HCT116 (cell line): Measurements from ENCODE around the gene OSBP2.

Experiments used
- EZH2 ChIP-seq: fragments of 200-600 bp; sonication (generic); IDR thresholded peaks from 2 replicates; pipeline ENCODE4 v1.6.1; 2017; ENCODE audit warnings: antibody characterized with exemption, mixed run types
- EZH2phosphoT487 ChIP-seq: fragments of 200-600 bp; IDR thresholded peaks from 2 replicates; pipeline ENCODE4 v1.6.1; 2018; ENCODE audit warnings: antibody characterized with exemption, borderline replicate concordance
- JUND ChIP-seq: IDR thresholded peaks from 2 replicates; pipeline ENCODE4 v1.6.1; 2012
- POLR2A ChIP-seq: IDR thresholded peaks from 2 replicates; pipeline ENCODE4 v1.7.0; 2011; ENCODE audit warnings: borderline replicate concordance; ENCODE audit not compliant: insufficient read depth, insufficient read length; ENCODE audit errors: extremely low read depth
- RAD21 ChIP-seq: IDR thresholded peaks from 2 replicates; pipeline ENCODE4 v1.6.1; 2012; ENCODE audit warnings: low read depth, mild to moderate bottlenecking
- REST ChIP-seq: IDR thresholded peaks from 2 replicates; pipeline ENCODE4 v1.6.1; 2012; ENCODE audit warnings: low read depth
- YY1 ChIP-seq: IDR thresholded peaks from 2 replicates; pipeline ENCODE4 v1.6.1; 2011; ENCODE audit warnings: low read length, low read depth, moderate library complexity, mild to moderate bottlenecking; ENCODE audit not compliant: insufficient replicate concordance; ENCODE audit errors: extremely low read depth
- ZFX ChIP-seq: fragments of 450-650 bp; IDR thresholded peaks from 2 replicates; pipeline ENCODE4 v1.6.1; 2017
- TF ChIP-seq, protein P1 (sequence below), 3 experiments: fragments of 200-600 bp in 1 of 3; sonication (generic) in 1 of 3; IDR thresholded peaks in 2 of 3; conservative IDR thresholded peaks in 1 of 3; 2 replicates each; pipeline ENCODE4 v1.5.1; 2012 to 2017; ENCODE audit warnings: low read depth in 2 of 3, low read length in 2 of 3, antibody characterized with exemption in 1 of 3, borderline replicate concordance in 1 of 3, control low read depth in 1 of 3, mild to moderate bottlenecking in 1 of 3, mixed read lengths in 1 of 3, mixed run types in 1 of 3, moderate library complexity in 1 of 3; ENCODE audit not compliant: insufficient read depth in 1 of 3

- no peak for TF ChIP-seq POLR2A
- TF ChIP-seq RAD21 = no peak
- TF ChIP-seq, protein P1, sequence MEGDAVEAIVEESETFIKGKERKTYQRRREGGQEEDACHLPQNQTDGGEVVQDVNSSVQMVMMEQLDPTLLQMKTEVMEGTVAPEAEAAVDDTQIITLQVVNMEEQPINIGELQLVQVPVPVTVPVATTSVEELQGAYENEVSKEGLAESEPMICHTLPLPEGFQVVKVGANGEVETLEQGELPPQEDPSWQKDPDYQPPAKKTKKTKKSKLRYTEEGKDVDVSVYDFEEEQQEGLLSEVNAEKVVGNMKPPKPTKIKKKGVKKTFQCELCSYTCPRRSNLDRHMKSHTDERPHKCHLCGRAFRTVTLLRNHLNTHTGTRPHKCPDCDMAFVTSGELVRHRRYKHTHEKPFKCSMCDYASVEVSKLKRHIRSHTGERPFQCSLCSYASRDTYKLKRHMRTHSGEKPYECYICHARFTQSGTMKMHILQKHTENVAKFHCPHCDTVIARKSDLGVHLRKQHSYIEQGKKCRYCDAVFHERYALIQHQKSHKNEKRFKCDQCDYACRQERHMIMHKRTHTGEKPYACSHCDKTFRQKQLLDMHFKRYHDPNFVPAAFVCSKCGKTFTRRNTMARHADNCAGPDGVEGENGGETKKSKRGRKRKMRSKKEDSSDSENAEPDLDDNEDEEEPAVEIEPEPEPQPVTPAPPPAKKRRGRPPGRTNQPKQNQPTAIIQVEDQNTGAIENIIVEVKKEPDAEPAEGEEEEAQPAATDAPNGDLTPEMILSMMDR (IDR thresholded peaks at IDR 0.05 in 2 of 3, conservative IDR thresholded peaks at IDR 0.05 in 1 of 3; ENCODE audit: borderline replicate concordance in 1 of 3, insufficient read depth in 1 of 3, low read depth in 2 of 3, low read length in 2 of 3) = no peak
- TF ChIP-seq REST = no peak
- TF ChIP-seq ZFX = no peak
- no peak for TF ChIP-seq EZH2phosphoT487
- no peak for TF ChIP-seq YY1
- no peak for TF ChIP-seq JUND
- no peak for TF ChIP-seq EZH2
Measured at GRCh38 chr22:30655532-30655931, 39.1 kb upstream of the OSBP2 start.
